A549 (cell line): ENCODE measurements around the gene STS. TPM values are rescaled to one million over a fixed set of nuclear protein-coding genes. Genes with fewer than 3 reads are reported as not detected.

Source experiments
- ATAC-seq, 2 experiments: fragments of 200-7000 bp in 1 of 2; fragments of >200 bp in 1 of 2; cut with Nextera tagmentation in 1 of 2; cut with Tn5 transposase in 1 of 2; 3 replicates each; pipeline versions ENCODE4 v1.8.0 to v1.9.1; 2018 to 2020; ENCODE audit warnings: mild to moderate bottlenecking in 1 of 2, moderate library complexity in 1 of 2
- CTCF ChIA-PET: fragments of 300-600 bp; sonication (Branson Sonifier 250); formaldehyde crosslinking; extraction: SDS; loops from one replicate; lab custom pipeline; 2021; ENCODE audit warnings: antibody characterized with exemption, inconsistent platforms; lab: Yijun Ruan, JAX
- POLR2A ChIA-PET: fragments of 350-600 bp; formaldehyde crosslinking; extraction: SDS; loops from one replicate; lab custom pipeline; 2021; ENCODE audit warnings: antibody characterized with exemption, inconsistent platforms; lab: Yijun Ruan, JAX
- DNase-seq, 2 experiments: peaks; one replicate each; pipeline versions ENCODE4 v3.0.0 to v3.0.0-alpha.2; 2011 to 2016; ENCODE audit warnings: low read depth in 1 of 2, low spot score in 1 of 2
- FAIRE-seq: peaks from 2 replicates; lab custom pipeline; 2011; peaks lifted over from hg19 to GRCh38; lab: Jason Lieb, UNC
- H3K27ac ChIP-seq, 2 experiments: fragments of >200 bp; sonication (Bioruptor Twin); formaldehyde crosslinking; 3 replicates each; pipeline ENCODE4 v1.5.1; 2016 to 2017
- H3K4me1 ChIP-seq: fragments of >200 bp; sonication (Bioruptor Twin); formaldehyde crosslinking; 3 replicates; pipeline ENCODE4 v1.6.1; 2016
- H3K4me2 ChIP-seq: fragments of >200 bp; sonication (Bioruptor Twin); formaldehyde crosslinking; 3 replicates; pipeline ENCODE4 v1.6.1; 2016
- H3K4me3 ChIP-seq: fragments of >200 bp; sonication (Bioruptor Twin); formaldehyde crosslinking; 3 replicates; pipeline ENCODE4 v1.5.1; 2016
- H3K9me3 ChIP-seq: fragments of >200 bp; sonication (Bioruptor Twin); formaldehyde crosslinking; 3 replicates; pipeline ENCODE4 v1.6.1; 2016
- CEBPB ChIP-seq, 2 experiments: fragments of >200 bp in 1 of 2; sonication (Bioruptor Twin) in 1 of 2; formaldehyde crosslinking in 1 of 2; IDR thresholded peaks; 2 replicates each; pipeline ENCODE4 v1.6.1; 2012 to 2016
- EHF ChIP-seq: fragments of 250-450 bp; sonication (Bioruptor Pico); IDR thresholded peaks from 2 replicates; pipeline ENCODE4 v1.5.0; 2020; ENCODE audit warnings: mild to moderate bottlenecking
- EHMT2 ChIP-seq: fragments of 200-600 bp; sonication (generic); IDR thresholded peaks from 2 replicates; pipeline ENCODE4 v1.6.1; 2016; ENCODE audit warnings: antibody characterized with exemption, low read depth, mild to moderate bottlenecking, moderate library complexity
- EP300 ChIP-seq, 2 experiments: fragments of >200 bp; sonication (Bioruptor Twin); formaldehyde crosslinking; IDR thresholded peaks; 2 replicates in 1 of 2; 3 replicates in 1 of 2; pipeline ENCODE4 v1.6.1; 2016 to 2017
- FOSB ChIP-seq: fragments of 250-450 bp; sonication (Bioruptor Pico); IDR thresholded peaks from 2 replicates; pipeline ENCODE4 v1.5.0; 2020; ENCODE audit warnings: mild to moderate bottlenecking, moderate library complexity
- FOXS1 ChIP-seq: fragments of 250-450 bp; sonication (Bioruptor Pico); IDR thresholded peaks from 2 replicates; pipeline ENCODE4 v1.5.0; 2020; ENCODE audit warnings: mild to moderate bottlenecking, moderate library complexity
- GATA3 ChIP-seq: IDR thresholded peaks from 2 replicates; pipeline ENCODE4 v1.6.1; 2012; ENCODE audit warnings: borderline replicate concordance
- HDAC2 ChIP-seq: fragments of 200-600 bp; sonication (generic); IDR thresholded peaks from 2 replicates; pipeline ENCODE4 v1.6.1; 2016
- HES2 ChIP-seq: fragments of >200 bp; sonication (Bioruptor Twin); formaldehyde crosslinking; IDR thresholded peaks from 2 replicates; pipeline ENCODE4 v1.6.1; 2016
- HEYL ChIP-seq: fragments of 250-450 bp; sonication (Bioruptor Pico); IDR thresholded peaks from 2 replicates; pipeline ENCODE4 v1.8.0; 2021; ENCODE audit warnings: mild to moderate bottlenecking, moderate library complexity
- HOXA7 ChIP-seq: fragments of 250-450 bp; sonication (Bioruptor Pico); IDR thresholded peaks from 2 replicates; pipeline ENCODE4 v1.5.0; 2020; ENCODE audit warnings: mild to moderate bottlenecking, moderate library complexity
- JUNB ChIP-seq: fragments of >200 bp; sonication (Bioruptor Twin); formaldehyde crosslinking; IDR thresholded peaks from 2 replicates; pipeline ENCODE4 v1.6.1; 2016
- KDM1A ChIP-seq: fragments of 200-600 bp; sonication (generic); IDR thresholded peaks from 2 replicates; pipeline ENCODE4 v1.6.1; 2016; ENCODE audit warnings: low read depth, mild to moderate bottlenecking
- KDM5A ChIP-seq: fragments of 200-600 bp; sonication (generic); IDR thresholded peaks from 2 replicates; pipeline ENCODE4 v1.6.1; 2016; ENCODE audit warnings: antibody characterized with exemption, mild to moderate bottlenecking
- POLR2A ChIP-seq: IDR thresholded peaks from 2 replicates; pipeline ENCODE4 v1.6.1; 2012; ENCODE audit warnings: mild to moderate bottlenecking, low read length
- RAD21 ChIP-seq, 2 experiments: fragments of >200 bp in 1 of 2; sonication (Bioruptor Twin) in 1 of 2; formaldehyde crosslinking in 1 of 2; IDR thresholded peaks in 1 of 2; conservative IDR thresholded peaks in 1 of 2; 2 replicates in 1 of 2; 3 replicates in 1 of 2; pipeline ENCODE4 v1.6.1; 2012 to 2018; ENCODE audit warnings: inconsistent platforms in 1 of 2
- RARB ChIP-seq: fragments of 250-450 bp; sonication (Bioruptor Pico); IDR thresholded peaks from 2 replicates; pipeline ENCODE4 v1.8.0; 2021; ENCODE audit warnings: mild to moderate bottlenecking, moderate library complexity
- TFCP2L1 ChIP-seq: fragments of 250-450 bp; sonication (Bioruptor Pico); IDR thresholded peaks from 2 replicates; pipeline ENCODE4 v1.5.0; 2021; ENCODE audit warnings: mild to moderate bottlenecking
- TP53 ChIP-seq: fragments of 250-450 bp; sonication (Bioruptor Pico); IDR thresholded peaks from 2 replicates; pipeline ENCODE4 v1.5.0; 2021; ENCODE audit warnings: mild to moderate bottlenecking, moderate library complexity
- ZC3H11A ChIP-seq: fragments of 450-650 bp; IDR thresholded peaks from 2 replicates; pipeline ENCODE4 v1.6.1; 2014; ENCODE audit warnings: antibody characterized with exemption, mild to moderate bottlenecking
- ZFP36 ChIP-seq: fragments of 450-650 bp; IDR thresholded peaks from 2 replicates; pipeline ENCODE4 v1.6.1; 2014; ENCODE audit warnings: borderline replicate concordance; ENCODE audit not compliant: partially characterized antibody
- ZNF302 ChIP-seq: fragments of 250-450 bp; sonication (Bioruptor Pico); IDR thresholded peaks from 2 replicates; pipeline ENCODE4 v1.9.0; 2021; ENCODE audit warnings: inconsistent platforms, mild to moderate bottlenecking, moderate library complexity
- WGBS: methylation state at CpG from one replicate; pipeline ENCODE4 v1.1.6; 2017; ENCODE audit errors: missing lambda C conversion rate; 5-methylcytosine and 5-hydroxymethylcytosine counted together
- polyA plus RNA-seq, 4 experiments: library from polyadenylated mRNA; depleted of rRNA in 3 of 4; stranded (reverse); fragments of >200 nt; fragmentation: RNase III in 1 of 4; extraction: RNeasy Plus Mini Kit Qiagen cat#74134 plus additional on column Dnase treatment in 1 of 4; gene quantifications; 2 replicates in 3 of 4; 3 replicates in 1 of 4; pipeline ENCODE4 v1.2.3, GENCODE V29; 2011 to 2017
- TF ChIP-seq, protein P1 (sequence below): fragments of 250-450 bp; sonication (Bioruptor Pico); IDR thresholded peaks from 2 replicates; pipeline ENCODE4 v1.5.0; 2020; ENCODE audit warnings: low read depth, mild to moderate bottlenecking, moderate library complexity
- TF ChIP-seq, protein P2 (sequence below): fragments of 250-450 bp; sonication (Bioruptor Pico); IDR thresholded peaks from 2 replicates; pipeline ENCODE4 v1.5.0; 2021; ENCODE audit warnings: mild to moderate bottlenecking, moderate library complexity, borderline replicate concordance
- TF ChIP-seq, protein P3 (sequence below): fragments of 200-600 bp; sonication (generic); IDR thresholded peaks from 2 replicates; pipeline ENCODE4 v1.6.1; 2016; ENCODE audit warnings: antibody characterized with exemption, mild to moderate bottlenecking, moderate library complexity
- TF ChIP-seq, protein P4 (sequence below): fragments of >200 bp; sonication (Bioruptor Twin); formaldehyde crosslinking; IDR thresholded peaks from 3 replicates; pipeline ENCODE4 v1.6.1; 2016
- TF ChIP-seq, protein P5 (sequence below): IDR thresholded peaks from 2 replicates; pipeline ENCODE4 v1.6.1; 2012
- TF ChIP-seq, protein P6 (sequence below): fragments of 450-650 bp; IDR thresholded peaks from 2 replicates; pipeline ENCODE4 v1.6.1; 2014; ENCODE audit warnings: antibody characterized with exemption

STS gene
- polyA plus RNA-seq, 2 of the 4 experiments (the other 2 are of a cell fraction) = 2.1 to 2.4 TPM

- WGBS = 100% methylated on average over 1 of the region's 2 CpGs
- no peak for FAIRE-seq
- DNase-seq = peak in 1 of 2 experiments; percentile 4
Observed at GRCh38 chrX:7191681-7192110, 44.2 kb downstream of the STS start.

GRCh38 chrX:7192871-7193270 lies 45.4 kb downstream of the STS start:
- no peak for FAIRE-seq
- CTCF ChIA-PET = no interaction called here
- POLR2A ChIA-PET = no interaction called here
- TF ChIP-seq EP300 (IDR thresholded peaks at IDR 0.05) = no peak
- TF ChIP-seq TP53 = no peak
- TF ChIP-seq GATA3 = no peak
- no peak for TF ChIP-seq HEYL (CRISPR knock-in tag)
- TF ChIP-seq KDM1A = no peak
- no peak for TF ChIP-seq EHF (CRISPR knock-in tag)
- TF ChIP-seq JUNB = no peak
- no peak for TF ChIP-seq ZFP36
- TF ChIP-seq CEBPB (IDR thresholded peaks at IDR 0.05) = no peak
- TF ChIP-seq, protein P1, sequence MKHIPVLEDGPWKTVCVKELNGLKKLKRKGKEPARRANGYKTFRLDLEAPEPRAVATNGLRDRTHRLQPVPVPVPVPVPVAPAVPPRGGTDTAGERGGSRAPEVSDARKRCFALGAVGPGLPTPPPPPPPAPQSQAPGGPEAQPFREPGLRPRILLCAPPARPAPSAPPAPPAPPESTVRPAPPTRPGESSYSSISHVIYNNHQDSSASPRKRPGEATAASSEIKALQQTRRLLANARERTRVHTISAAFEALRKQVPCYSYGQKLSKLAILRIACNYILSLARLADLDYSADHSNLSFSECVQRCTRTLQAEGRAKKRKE (CRISPR knock-in tag) = no peak
- no peak for TF ChIP-seq EHMT2
- TF ChIP-seq ZC3H11A = no peak

More at GRCh38 chrX:7191681-7192110, 44.2 kb downstream of the STS start:
- H3K27ac ChIP-seq = no peak overlapping the region
- no peaks in the 10 kb centered on the region for H3K9me3 ChIP-seq
- POLR2A ChIA-PET = no interaction called here
- no peak for TF ChIP-seq RAD21 (conservative IDR thresholded peaks at IDR 0.05 in 1 of 2, IDR thresholded peaks at IDR 0.05 in 1 of 2)
- TF ChIP-seq CEBPB (IDR thresholded peaks at IDR 0.05) = no peak
- no peak for TF ChIP-seq RARB (CRISPR knock-in tag)
- TF ChIP-seq FOXS1 (CRISPR knock-in tag) = no peak
- TF ChIP-seq POLR2A = no peak
- TF ChIP-seq, protein P2, sequence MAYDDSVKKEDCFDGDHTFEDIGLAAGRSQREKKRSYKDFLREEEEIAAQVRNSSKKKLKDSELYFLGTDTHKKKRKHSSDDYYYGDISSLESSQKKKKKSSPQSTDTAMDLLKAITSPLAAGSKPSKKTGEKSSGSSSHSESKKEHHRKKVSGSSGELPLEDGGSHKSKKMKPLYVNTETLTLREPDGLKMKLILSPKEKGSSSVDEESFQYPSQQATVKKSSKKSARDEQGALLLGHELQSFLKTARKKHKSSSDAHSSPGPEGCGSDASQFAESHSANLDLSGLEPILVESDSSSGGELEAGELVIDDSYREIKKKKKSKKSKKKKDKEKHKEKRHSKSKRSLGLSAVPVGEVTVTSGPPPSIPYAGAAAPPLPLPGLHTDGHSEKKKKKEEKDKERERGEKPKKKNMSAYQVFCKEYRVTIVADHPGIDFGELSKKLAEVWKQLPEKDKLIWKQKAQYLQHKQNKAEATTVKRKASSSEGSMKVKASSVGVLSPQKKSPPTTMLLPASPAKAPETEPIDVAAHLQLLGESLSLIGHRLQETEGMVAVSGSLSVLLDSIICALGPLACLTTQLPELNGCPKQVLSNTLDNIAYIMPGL (CRISPR knock-in tag) = no peak
- no peak for TF ChIP-seq HEYL (CRISPR knock-in tag)
- no peak for TF ChIP-seq EHF (CRISPR knock-in tag)
- no peak for TF ChIP-seq HDAC2
- TF ChIP-seq, protein P3, sequence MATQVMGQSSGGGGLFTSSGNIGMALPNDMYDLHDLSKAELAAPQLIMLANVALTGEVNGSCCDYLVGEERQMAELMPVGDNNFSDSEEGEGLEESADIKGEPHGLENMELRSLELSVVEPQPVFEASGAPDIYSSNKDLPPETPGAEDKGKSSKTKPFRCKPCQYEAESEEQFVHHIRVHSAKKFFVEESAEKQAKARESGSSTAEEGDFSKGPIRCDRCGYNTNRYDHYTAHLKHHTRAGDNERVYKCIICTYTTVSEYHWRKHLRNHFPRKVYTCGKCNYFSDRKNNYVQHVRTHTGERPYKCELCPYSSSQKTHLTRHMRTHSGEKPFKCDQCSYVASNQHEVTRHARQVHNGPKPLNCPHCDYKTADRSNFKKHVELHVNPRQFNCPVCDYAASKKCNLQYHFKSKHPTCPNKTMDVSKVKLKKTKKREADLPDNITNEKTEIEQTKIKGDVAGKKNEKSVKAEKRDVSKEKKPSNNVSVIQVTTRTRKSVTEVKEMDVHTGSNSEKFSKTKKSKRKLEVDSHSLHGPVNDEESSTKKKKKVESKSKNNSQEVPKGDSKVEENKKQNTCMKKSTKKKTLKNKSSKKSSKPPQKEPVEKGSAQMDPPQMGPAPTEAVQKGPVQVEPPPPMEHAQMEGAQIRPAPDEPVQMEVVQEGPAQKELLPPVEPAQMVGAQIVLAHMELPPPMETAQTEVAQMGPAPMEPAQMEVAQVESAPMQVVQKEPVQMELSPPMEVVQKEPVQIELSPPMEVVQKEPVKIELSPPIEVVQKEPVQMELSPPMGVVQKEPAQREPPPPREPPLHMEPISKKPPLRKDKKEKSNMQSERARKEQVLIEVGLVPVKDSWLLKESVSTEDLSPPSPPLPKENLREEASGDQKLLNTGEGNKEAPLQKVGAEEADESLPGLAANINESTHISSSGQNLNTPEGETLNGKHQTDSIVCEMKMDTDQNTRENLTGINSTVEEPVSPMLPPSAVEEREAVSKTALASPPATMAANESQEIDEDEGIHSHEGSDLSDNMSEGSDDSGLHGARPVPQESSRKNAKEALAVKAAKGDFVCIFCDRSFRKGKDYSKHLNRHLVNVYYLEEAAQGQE = no peak
- TF ChIP-seq TFCP2L1 (CRISPR knock-in tag) = no peak
- no peak for TF ChIP-seq HOXA7 (CRISPR knock-in tag)
- TF ChIP-seq, protein P4, sequence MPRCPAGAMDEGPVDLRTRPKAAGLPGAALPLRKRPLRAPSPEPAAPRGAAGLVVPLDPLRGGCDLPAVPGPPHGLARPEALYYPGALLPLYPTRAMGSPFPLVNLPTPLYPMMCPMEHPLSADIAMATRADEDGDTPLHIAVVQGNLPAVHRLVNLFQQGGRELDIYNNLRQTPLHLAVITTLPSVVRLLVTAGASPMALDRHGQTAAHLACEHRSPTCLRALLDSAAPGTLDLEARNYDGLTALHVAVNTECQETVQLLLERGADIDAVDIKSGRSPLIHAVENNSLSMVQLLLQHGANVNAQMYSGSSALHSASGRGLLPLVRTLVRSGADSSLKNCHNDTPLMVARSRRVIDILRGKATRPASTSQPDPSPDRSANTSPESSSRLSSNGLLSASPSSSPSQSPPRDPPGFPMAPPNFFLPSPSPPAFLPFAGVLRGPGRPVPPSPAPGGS = no peak
- TF ChIP-seq, protein P5, sequence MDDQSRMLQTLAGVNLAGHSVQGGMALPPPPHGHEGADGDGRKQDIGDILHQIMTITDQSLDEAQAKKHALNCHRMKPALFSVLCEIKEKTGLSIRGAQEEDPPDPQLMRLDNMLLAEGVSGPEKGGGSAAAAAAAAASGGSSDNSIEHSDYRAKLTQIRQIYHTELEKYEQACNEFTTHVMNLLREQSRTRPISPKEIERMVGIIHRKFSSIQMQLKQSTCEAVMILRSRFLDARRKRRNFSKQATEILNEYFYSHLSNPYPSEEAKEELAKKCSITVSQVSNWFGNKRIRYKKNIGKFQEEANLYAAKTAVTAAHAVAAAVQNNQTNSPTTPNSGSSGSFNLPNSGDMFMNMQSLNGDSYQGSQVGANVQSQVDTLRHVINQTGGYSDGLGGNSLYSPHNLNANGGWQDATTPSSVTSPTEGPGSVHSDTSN = no peak
- TF ChIP-seq, protein P6, sequence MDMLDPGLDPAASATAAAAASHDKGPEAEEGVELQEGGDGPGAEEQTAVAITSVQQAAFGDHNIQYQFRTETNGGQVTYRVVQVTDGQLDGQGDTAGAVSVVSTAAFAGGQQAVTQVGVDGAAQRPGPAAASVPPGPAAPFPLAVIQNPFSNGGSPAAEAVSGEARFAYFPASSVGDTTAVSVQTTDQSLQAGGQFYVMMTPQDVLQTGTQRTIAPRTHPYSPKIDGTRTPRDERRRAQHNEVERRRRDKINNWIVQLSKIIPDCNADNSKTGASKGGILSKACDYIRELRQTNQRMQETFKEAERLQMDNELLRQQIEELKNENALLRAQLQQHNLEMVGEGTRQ = no peak
- TF ChIP-seq HES2 = no peak
- no peak for TF ChIP-seq KDM5A
- no peak for TF ChIP-seq GATA3
- no peak for TF ChIP-seq FOSB (CRISPR knock-in tag)
- TF ChIP-seq ZNF302 = no peak
- CTCF ChIA-PET = no interaction called here
- ATAC-seq = peak in 1 of 2 experiments; percentile 61; a peak in 3 of 6 replicates
- H3K4me1 ChIP-seq = no peaks in the 10 kb centered on the region
- no peak overlapping the region for H3K4me3 ChIP-seq
- no peak overlapping the region for H3K4me2 ChIP-seq

More at GRCh38 chrX:7192871-7193270, 45.4 kb downstream of the STS start:
- Histone ChIP-seq H3K4me1 (no peaks in the 10 kb centered on the region), H3K27ac (no peak overlapping the region), H3K4me3 (no peak overlapping the region), H3K9me3 (no peaks in the 10 kb centered on the region), H3K4me2 (no peak overlapping the region)
- no peak for DNase-seq
- 93% methylated on average over 7 of the region's 7 CpGs for WGBS
- ATAC-seq = no peak
